HG02981 (cell line): Measurements from ENCODE around the gene ZNF337.
"Not testable (repeated sequence)": the region's sequence is repeated elsewhere in the genome, so short reads cannot be mapped to it uniquely, and the experiment has no call there.

Experiments used
- ATAC-seq: cut with Tn5 transposase; IDR thresholded peaks from one replicate; pipeline ENCODE4 v1.9.1; 2021; ENCODE audit warnings: mild to moderate bottlenecking, moderate library complexity; ENCODE audit not compliant: unreplicated experiment

Gene ZNF337

GRCh38 chr20:25696371-25697131, at the start of gene ZNF337:
ZNF337 (minus strand) TSS chr20:25696853; CDS start chr20:25686417, 10,436 bp downstream.
- ATAC-seq, result peak; percentile 97

DNA sequence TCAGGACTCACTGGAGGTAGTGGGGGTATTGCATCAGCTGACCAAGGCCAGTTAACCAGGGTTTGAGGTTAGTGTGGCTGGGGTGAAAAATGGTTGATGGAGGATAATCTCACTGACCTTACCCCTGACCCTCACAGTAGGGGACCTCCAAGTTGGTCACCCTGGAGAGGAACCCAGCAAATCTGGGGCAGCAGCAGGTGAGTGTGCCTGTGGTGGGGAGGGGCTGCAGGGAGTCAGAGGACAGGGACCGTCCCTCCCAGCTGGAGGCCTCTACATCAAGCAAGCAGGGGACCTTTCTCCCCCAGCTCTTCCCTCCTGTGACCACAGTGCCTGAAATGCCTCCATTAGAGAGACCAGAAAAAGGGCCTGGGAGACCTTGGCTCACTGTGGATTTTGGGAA, 49.1 kb upstream of the ZNF337 start:
- ATAC-seq, result no peak

GRCh38 chr20:25745100-25745499, 48.4 kb upstream of the ZNF337 start:
- no peak for ATAC-seq

DNA sequence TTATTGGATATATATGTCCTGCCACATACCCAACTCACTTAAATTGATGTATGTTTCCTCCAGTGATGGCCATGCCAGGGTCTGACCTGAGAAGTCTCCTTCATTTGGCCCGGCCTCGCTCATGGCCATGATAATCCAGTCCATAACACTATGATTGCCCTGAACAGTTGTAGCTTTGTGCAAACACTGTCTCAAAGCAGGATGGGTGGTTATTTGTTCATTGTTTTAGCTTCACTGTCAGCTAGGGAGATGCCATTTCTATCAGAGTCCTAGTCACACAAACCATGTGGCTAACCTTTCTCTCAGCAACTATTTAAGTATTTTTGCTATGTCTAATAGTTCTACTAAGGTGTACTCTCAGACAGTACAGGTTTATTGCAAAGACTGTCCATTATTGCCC, 47.6 kb upstream of the ZNF337 start:
- ATAC-seq, result no peak

DNA sequence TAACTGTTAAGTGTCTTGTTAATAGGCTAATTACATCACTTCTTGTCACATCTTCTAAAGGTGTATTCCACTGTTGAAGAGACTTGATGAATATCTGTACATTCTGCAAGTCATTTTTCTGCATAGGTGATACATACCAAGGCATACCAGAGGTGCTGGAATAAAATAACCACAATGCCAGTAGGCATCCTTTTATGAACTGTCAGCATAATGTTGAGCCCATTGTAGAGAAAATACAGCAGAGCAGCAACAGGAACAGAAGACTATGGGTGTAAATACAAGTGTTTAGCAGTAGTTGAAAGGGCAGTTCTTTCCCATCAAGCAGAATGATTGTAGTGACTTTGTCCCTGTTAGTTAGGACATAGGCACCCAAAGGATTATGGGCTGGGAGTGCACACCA, 44.4 kb upstream of the ZNF337 start:
- ATAC-seq, result no peak

- no peak for ATAC-seq
Observed at GRCh38 chr20:25739615-25740320, 43.1 kb upstream of the ZNF337 start.

DNA sequence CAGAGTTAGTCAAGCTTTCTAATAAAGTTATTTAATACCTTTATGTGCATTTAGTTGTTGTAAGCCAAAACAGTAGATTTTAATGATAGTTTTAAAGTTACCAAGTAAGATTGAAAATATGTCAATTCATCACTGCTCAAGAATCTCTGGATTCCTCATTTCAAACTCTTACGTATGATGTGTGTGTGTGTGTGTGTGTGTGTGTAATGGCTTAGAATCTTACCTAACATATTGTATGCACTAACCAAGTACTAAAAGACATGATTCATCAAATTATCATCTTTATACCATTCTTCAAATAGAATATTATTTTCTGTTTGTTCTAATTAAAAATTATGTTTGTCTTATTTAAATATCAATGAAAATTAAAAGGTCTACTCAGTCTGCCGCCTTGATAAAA, 41.5 kb upstream of the ZNF337 start:
- ATAC-seq, result no peak

GRCh38 chr20:25733903-25734302, 37.2 kb upstream of the ZNF337 start:
- ATAC-seq, result no peak

GRCh38 chr20:25730862-25731261, 34.2 kb upstream of the ZNF337 start:
- ATAC-seq, result no peak

GRCh38 chr20:25726357-25726756, 29.7 kb upstream of the ZNF337 start:
- no peak for ATAC-seq

DNA sequence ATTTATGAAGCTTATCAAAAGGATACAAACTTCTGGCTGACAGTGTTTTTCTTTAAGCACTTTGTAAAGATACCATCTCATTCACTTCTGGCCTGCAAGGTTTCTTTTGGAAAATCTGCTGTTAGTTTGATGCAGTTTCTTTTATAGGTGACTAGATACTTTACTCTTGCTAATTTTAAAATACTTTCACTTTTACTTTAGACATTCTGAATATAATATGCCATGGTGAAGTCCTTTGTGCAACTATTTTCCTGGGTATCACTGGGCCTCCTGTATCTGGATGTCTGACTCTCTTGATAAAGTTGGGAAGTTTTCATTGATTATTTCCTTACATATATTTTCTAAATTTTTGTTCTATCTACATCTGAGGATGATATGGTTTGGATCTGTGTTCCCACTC, 29.0 kb upstream of the ZNF337 start:
- no peak for ATAC-seq

DNA sequence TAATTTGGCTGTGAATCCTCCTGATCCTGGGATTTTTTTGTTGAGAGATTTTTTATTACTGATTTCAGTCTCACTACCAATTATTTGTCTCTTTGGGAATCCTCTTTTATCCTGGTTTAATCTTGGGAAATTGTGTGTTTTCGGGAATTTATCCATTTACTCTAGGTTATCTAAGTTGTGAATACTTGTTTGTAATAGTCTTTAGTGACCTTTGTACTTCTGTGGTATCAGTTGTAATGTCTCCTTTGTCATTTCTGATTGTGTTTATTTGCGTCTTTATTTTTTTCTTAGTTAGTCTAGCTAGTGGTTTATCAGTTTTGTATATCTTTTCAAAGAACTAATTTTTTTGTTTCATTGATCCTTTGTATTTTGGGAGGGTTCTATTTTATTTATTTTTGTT, 27.3 kb upstream of the ZNF337 start:
- no peak for ATAC-seq

GRCh38 chr20:25720285-25720684, 23.6 kb upstream of the ZNF337 start:
- no peak for ATAC-seq

GRCh38 chr20:25718896-25719809, 22.5 kb upstream of the ZNF337 start:
- not testable (repeated sequence) for ATAC-seq

- ATAC-seq, result no peak
Observed at GRCh38 chr20:25707695-25708094, 11.0 kb upstream of the ZNF337 start.

DNA sequence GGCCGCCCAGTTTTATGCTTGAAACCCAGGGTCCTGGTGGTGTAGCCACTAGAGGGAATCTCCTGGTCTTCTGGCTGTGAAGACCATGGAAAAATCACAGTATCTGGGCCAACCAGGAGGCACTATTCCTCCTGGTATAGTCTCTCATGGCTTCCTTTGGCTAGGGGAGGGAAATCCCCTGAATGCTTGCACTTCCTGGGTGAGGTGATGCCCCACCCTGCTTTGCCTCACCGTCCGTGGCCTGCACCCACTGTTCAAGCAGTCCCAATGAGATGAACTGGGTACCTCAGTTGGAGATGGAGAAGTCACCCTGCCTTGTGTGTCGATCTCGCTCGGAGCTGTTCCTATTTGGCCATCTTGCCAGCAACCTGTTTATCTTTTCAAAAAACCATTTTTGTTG, 10.1 kb upstream of the ZNF337 start:
- no peak for ATAC-seq

DNA sequence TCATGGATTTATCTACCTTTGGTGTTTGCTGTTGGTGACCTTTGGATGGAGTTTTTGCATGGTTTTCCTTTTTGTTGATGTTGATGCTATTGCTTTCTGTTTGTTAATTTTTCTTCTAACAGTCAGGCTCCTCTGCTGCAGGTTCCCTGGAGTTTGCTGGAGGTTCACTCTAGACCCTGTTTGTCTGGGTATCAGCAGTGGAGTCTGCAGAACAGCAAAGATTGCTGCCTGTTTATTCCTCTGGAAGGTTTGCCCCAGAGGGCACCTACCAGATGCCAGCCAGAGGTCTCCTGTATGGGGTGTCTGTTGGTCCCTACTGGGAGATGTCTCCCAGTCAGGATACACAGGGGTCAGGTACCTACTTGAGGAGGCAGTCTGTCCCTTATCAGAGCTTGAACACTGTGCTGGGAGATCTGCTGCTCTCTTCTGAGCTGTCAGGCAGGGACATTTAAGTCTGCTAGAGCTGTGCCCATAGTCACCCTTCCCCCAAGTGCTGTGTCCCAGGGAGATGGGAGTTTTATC, 9.2 kb upstream of the ZNF337 start:
- ATAC-seq, result no peak

DNA sequence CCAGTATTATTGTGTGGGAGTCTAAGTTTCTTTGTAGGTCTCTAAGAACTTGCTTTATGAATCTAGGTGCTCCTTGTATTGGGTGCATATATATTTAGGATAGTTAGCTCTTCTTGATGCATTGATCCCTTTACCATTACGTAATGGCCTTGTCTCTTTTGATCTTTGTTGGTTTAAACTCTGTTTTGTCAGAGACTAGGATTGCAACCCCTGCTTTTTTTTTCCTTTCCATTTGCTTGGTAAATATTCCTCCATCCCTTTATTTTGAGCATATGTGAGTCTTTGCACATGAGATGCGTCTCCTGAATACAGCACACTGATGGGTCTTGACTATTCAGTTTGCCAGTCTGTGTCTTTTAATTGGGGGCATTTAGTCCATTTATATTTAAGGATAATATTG, 7.7 kb upstream of the ZNF337 start:
- ATAC-seq, result not testable (repeated sequence)

DNA sequence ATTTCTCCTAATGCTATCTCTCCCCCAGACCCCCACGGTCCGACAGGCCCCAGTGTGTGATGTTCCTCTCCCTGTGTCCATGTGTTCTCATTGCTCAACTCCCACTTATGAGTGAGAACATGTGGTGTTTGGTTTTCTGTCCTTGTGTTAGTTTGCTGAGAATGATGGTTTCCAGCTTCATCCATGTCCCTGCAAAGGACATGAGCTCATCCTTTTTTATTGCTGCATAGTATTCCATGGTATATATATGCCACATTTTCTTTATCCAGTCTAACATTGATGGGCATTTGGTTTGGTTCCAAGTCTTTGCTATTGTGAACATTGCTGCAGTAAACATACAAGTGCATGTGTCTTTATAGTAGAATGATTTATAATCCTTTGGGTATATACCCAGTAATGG, 4.2 kb upstream of the ZNF337 start:
- not testable (repeated sequence) for ATAC-seq

- ATAC-seq, result no peak
Observed at GRCh38 chr20:25699914-25700313, 3.3 kb upstream of the ZNF337 start.

DNA sequence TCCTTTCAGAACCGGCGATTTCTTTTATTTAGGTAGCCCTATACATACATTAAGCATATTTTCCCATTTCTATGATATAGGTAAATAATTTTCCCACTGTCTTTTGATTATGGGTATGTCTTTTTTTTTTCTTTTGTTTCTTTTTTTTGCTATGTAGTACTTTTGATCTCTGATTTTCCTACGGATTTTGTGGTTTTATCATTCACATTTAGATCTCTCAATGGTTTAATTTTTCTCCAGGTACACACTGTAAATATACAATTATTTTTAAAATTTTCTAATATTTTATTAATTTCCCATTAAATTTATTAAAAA, 436 bp upstream of the ZNF337 start:
- ATAC-seq, result no peak
